Measurements from ENCODE around the gene SETBP1.
"Not testable (repeated sequence)": the region's sequence is repeated elsewhere in the genome, so short reads cannot be mapped to it uniquely, and the experiment has no call there.

SETBP1 gene

DNA sequence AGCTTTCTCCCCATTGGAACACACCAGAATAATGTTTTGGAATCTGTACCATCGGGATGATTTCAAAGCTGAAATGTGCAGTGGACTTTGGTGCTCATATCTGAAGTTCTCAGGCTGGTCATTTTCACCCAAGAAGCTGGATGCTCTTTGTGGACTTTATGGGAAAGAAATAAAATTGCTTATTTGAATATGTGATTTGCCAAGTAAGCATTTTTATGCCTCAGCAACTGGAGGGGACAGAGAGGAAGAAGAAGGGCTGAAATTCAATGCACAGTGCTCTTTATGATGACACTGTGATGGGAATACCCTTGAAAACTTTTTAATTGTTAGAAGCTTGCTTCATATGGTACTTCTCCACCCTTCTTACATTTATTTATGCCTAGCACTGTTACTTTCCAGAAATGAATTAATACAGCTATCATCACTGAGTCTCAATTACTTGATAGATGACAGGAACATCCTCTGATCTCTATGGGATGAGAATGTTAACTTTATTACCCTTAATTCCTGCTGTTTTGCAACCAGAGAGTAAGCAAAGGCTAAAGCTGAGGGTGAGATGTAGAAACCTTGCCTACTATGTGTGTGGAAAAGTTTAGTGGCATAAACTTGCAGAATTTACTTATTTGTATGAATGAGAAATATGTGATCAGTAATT is 23.6 kb downstream of the SETBP1 start:
- DNase-seq: no peak

DNA sequence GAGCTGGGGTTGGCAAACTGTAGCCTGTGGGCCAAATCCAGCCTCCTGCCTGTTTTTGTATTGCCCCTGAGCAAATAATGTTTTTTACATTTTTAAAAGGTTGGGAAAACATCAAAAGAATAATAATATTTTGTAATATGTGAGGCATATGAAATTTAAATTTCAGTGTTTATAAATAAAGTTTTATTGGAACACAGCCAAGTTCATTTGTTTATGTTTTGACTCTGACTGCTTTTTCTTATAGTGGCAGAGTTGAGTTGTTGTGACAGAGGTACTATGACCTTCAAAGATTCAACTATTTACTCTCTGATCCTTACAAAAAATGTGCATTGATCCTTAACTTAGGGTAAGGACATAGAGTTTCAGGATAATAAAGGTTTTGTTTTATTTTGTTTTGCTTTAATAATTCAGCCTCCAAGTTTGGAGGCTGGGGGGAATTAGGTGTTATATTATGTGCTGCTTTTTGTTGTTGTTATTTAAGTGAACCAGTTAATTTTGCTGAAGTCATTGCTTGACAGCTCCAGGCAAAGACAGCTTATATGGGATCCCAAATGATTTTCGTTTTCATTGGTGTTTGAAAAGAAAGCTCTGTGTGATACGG is 24.5 kb downstream of the SETBP1 start:
- DNase-seq: no peak

DNA sequence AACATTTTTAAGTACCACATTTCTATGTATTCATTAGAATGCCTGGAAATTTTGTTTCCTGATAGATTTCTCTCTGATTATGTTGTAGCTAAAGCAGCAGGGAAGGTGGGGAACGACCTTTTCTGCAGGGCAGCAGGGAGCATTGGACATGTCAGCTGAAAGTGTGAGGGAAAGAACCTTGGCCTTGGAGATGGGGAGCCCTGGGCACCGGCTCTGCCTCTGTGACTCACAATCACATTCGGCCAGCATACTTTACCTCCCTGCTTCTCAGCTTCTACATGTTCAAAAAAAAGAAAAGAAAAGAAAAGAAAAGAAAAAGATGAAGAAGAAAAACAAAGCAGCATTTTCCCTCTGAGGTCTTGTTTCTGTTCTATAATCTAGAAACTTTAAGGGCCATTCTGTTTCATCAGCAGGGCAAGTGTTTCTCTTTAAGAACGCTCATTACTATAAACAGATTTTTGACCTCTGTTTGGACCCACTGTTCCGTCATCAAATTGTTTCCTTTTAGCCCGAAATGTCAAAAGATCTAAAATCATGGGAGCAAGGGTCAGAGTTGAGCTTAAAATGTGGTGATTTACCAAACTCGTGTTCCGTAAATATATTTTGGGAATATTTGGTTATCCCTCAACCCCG is 27.9 kb downstream of the SETBP1 start:
- DNase-seq: no peak

DNA sequence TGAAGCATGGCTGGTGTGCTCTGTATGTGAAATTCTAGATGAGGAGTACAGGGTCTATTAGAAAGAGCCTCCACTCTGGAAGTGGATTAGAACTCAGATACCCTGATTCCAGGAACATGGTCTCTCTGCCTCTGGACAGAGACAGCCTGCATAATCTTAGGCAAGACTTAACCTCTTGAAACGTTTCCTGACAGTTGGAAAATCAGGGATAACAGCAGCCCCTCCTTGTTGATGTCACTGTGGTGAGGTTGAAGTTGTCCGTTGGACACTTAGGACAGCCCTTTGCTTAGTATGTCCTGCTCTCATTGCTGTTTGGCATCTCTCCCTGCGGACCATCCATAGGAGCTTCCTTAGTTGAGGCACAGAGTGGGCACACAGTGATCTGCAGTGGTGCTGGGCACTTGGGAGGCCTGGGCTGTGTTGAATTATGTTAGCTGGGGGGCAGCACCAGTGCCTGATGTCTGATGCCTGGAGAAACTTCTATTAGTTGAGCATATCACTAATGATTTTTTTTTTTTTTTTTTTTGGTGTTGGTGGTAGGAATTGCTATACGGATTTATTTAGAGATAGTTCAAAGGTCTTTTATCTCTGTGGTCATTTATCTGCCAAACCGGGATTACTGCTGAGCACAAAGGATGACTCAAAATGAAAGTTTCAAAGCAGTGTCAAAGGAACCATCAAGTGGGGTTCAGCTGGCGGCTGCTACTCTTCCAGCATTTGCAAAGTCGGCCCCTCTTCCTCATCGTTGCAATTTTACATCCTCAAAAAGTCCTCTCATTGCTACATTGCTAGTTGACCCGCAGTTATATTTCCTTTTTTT is 28.8 kb downstream of the SETBP1 start:
- peak; percentile 64 to 65 for DNase-seq

DNA sequence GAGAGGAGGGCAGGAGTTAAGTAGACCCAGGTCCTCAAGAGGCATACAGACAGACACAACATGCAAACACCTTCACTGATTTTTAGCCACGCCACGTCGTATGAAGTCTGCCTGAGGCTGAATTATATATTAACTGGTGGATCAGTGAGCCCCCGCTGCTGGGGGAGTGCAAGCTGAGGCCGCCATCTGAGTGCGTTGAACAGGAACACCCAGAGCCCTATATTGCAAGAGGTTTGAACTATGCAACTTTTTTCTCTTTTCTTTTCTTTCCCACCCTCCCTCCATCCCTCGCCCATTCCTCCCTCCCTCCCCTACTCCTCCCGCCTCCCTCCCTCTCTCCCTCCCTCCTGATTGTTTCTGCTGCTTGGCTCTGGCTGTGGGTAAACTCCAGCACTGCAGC is 30.2 kb downstream of the SETBP1 start:
- no peak for DNase-seq

DNA sequence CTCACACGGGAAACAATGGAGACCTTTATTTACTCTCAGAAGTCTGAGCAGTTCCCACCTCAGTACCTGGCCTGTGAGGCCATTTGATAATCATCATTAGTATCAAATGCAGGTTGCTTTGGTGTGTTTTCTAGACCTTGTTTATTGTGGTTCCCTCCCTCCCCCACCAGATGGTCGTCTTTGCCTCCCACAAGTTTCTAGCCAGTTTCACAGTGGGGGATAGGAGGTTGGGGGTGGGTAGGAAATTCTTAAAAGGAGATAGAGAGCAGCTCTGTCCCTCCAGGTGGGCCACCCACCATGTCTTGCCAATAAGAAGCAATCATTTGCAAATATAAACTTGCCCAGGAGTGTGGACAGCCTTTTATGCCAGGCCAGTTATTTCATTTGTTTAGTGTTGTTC is 31.3 kb downstream of the SETBP1 start:
- no peak for DNase-seq

DNA sequence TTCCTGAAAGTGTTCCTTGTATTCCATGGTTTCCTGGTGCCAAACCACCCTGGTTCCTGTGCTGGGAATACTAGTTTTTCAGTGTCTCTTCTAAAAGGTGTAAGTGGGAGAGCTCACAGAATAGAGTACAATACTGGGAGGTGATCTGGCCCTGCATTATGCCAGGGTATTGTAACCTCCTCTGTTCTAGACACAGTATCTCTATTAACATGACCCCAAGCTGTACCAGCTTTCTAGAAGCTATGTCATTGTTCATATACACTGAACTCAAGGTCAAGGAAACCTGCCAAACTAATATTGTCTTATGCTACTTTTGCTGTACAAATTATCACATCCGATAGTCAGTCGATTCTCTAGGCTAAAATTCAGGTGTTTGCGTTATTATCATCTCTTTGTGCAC is 32.7 kb downstream of the SETBP1 start:
- DNase-seq: no peak

DNA sequence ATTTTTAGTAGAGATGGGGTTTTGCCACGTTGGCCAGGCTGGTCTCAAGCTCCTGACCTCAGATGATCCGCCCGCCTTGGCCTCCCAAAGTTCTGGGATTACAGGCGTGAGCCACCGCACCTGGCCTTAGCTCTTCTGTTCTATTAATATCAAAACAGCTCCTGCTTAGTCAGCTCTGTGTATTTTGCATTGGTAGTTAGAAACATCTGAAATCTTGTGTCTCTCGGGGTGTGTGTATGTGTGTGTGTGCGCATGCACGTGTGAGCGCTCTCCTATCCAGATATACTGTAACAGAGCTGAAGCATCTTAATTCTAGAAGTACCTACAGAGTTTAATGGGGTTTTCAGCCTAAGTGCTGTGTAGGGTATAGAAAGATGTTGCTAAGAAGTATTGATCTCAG is 33.7 kb downstream of the SETBP1 start:
- DNase-seq: no peak

DNA sequence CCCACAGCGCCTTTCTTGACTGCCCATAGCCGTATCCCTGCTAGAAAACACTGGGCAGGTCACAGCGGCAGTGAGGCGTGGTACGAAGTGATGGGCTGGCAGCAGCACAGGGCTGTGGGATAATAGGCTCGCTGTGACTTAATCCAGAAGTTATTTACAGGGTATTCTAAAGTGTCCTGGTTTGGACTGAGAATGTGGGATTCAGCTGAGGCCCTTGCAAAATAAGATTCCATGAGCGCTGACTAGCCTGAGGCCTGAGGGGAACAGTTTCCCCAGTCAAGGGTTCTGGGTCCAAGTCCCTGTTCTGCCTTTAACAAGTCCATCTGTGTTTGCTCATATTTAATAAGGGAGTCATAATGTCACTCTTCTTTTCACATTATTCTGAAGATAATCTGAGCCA is 34.6 kb downstream of the SETBP1 start:
- no peak for DNase-seq

DNA sequence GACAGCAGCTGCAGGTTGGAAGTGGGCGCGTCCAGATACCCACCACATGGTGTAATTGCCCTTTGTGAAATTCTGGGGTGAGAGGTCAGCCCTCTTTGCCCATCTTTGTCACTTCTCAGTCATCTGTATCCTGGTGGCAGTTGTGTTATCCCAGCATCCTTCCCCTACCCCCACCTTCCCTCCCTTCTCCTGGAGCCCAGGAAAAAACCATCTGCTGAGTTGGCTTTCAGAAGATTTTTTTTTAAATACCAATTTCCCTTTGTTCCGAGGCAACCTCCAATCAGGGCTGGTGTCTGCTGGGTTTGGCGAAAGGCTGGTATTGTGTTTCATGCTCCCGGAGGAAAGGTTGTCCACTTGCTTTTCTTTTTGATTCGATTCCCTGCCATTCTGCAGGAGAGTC is 35.2 kb downstream of the SETBP1 start:
- no peak for DNase-seq

DNA sequence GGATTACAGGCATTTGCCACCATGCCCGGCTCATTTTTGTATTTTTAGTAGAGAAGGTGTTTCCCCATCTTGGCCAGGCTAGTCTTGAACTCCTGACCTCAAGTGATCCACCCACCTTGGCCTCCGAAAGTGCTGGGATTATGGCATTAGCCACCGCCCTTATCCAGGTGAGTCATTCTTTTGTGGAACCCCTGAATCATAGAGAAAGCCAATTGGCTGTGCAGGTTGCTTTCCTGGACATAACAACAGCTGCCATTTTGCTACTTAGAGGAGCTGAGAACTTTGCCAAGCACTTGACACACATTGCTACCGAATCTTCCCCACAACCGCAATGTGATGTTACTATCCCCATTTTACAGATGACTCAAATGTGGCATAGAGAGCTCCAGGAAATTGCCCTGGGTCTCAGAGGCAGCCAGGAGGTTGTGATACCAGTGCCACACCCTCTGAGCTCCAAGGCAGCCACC is 36.0 kb downstream of the SETBP1 start:
- no peak for DNase-seq

DNA sequence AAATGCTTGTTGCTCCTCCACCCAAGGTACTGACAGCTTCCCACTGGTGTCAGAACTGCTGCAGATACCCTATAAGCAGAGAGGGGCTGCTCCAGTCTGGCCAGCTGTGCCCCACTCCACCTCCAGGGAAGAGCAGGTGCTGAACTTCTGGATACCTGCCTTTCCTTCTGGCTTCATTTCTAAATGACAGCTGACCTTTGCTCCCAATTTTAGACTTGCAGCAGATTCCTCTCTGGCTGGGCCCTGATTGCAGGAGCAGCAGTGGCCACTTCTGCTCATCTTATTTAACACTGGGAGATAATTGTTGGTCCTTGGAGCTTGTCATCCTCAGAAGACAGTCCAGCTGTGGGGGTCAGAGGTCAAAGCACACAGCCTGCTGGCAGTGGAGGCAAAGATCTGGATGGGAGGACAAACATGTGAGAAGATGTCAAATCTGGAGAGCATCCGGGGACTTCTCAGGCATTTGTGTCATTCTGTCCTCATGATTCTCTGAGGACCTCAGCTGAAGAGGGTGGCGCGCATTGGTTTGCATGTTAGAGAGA is 38.9 kb downstream of the SETBP1 start:
- DNase-seq: no peak

DNA sequence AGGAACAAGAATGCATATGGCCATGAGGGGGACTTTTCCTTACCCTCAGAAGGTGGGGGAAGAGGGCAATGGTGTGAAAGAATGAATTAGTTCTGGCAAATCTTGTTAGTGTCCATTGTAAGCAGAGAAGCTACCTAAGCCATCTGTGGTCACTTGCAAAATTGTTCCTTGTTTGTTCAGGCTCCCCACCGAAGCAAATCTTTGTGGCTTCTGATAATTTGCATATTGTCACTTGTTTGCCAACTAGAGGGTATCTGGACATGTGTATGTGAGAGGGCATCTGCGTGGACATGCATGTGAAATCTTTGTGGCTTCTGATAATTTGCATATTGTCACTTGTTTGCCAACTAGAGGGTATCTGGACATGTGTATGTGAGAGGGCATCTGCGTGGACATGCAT is 41.1 kb downstream of the SETBP1 start:
- not testable (repeated sequence) for DNase-seq

DNA sequence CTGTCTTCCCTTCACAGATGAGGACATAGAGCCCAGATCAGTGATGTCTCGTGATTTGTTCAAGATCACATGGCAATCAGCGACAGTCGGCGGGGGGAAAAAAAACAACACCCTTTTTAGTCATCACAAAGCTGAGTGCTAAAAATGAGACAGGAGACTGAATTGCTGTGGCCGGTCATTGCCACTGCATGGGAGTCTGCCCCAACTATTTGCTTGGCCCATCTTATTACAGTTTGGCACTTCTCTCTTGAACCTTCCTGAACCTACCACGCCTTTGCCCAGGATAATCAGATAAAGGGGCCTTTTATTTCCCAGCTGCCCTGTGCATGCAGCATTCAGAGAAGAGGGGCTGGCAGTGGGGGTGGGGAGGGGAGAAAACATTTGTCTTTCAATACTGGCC is 42.7 kb downstream of the SETBP1 start:
- DNase-seq: peak; percentile 30 to 59

DNA sequence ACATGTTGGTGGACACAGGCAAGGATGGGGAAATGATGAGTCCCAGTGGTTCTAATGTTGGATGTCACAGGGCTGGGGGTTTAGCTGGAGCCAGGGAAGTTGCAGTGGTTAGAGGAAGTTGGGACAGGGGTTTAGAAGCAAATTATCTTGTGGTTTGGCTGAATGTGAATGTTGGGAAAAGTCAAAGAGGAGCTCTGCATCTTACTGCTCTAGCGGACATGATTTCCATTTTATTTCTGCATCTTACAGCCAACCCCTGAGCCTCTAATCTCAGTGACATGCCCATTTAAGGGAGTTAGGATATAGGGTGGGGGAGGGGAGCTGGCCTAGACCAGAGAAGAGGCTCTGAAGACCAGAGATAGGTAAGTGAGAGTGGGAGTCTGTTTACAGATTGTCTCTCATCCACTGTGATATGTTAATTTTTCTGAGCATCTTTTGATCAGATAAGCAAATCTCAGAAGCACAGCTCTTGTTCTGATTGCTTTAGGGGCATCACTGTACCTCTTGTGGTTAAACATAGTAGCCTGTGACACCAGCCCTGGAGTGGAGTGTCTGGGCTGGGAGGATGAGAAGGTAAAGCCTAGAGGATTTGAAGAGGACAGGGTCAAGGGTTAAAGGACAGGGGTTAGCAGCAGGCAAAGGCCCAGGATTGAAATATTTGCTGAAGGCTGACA is 43.6 kb downstream of the SETBP1 start:
- peak; percentile 53 to 55 for DNase-seq

DNA sequence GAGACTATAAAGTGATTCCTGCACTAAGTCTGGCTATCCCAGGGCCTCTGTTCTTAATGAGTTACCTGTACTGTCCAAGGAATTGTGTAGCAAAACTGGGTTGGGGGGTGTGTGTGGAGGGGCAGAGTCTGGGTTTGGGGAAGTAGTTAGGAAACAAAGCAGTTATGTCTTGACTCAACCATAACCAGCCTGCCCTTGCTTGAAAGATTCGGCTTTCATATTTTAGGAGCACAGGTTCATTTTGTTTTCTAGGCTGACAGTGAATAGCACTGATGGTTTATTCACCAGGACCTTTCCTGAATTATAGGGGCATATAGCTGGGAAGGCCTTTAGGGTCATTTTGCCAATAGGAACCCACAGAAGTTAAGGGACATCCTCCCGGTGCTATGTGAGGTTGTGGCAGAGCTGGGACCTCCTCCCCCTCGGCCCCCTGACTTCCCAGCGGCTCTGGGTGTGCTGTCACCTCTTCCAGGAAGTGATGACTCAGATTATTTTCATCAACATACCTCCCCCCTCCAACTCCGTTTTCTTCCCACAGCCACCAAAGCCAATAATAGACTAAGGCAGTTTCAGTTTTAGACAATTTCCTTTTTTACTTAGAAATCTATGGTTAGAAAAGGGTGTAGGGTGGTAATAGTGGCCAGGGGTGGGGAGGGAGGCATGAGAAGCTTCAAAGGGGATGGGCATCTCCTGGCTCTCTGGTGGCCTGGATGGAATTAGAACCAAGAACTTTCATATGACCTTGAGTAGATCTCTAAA is 44.8 kb downstream of the SETBP1 start:
- peak; percentile 59 to 62 for DNase-seq

DNA sequence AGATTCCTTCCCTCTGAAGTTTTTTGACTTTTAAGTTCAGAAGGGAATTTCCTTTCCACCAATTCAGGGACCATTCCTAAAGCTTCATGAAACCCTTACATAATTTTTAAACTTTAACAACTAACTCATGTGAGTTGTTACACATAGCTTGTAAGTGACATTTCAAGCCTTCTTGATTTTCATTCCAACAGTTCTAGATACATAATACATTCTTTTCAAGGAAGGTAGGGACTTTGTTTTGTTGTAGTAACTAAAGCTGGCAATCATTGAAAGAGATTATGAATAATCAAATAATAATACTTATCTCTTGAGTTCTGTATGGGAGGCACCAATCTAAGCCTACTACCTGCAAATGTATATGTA is 45.4 kb downstream of the SETBP1 start:
- DNase-seq: no peak

DNA sequence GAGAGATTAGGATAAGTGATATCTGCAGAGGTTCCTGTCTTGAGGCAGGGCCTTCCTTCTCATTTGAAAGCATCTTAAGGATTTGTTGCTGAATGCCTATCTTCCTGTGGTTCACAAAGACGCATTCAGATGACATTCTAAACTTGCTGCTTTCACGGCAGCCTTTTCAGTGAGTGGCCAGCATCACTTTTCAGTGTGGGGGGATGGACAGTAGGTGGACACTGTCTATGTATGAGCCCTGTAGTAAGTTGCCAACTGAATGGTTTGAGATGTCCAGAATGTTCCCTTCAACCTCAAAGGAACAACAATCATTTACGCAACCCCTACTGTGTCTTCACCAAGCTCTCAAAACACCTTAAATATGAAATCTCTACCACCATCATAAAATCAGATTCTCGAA is 46.6 kb downstream of the SETBP1 start:
- DNase-seq: no peak

DNA sequence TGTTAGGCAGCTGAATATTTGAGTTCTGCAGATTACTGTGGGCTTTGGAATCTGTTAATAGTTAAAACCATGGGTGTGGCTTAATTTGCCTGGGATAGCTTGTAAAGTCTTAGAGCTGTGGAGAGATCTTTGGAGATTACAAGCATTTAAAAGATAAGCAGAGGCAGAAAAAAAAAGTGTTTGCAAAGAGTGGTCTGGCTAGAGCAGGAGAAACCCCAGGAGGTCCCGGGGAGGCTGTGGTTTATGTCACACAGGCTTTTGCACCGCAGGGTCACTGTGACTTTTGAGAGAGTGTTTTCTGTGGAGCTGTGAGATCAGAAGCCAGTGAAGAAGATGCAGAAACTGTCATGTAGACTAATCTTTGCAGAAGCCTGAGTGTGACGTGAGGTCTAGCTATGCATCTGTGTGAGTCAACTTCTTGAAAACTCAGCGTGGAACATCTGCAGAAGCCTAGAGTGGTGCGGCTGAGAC is 49.0 kb downstream of the SETBP1 start:
- no peak for DNase-seq

DNA sequence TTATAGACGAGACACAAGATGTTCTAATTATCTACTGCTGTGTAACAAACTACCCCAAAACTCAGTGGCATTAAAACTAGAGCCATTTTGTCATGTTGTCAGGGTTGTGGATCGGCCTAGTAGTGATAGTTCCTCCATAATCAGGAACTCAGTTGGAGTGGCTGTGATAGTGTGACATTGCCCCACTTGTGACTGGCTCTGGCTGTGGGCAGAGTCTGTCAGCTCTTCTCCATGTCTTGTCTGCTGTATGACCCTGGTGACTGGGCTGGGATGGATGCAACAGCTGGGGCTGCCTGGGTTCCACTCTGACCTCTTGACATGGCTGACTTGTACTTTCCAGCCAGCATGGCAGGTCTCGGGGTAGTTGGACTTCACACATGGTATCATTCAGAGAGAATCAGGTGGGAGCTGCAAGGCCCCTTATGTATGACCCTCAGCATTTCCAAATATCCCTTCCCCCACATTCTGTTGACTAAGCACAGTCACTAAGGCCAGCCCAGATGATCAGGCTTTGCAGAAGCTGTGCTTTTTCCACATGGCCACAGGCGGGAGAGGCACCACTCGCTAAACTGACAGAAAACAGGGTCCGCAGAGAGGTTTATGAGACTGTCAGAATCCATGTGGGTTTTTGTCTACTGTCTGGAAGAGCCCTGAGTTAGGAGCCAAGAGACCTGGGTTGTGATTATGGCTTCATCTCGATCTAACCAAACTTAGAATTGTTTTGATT is 50.3 kb downstream of the SETBP1 start:
- peak; percentile 48 to 71 for DNase-seq
